Activated T-helper 2 cell treated with anti-CD3 and anti-CD28 coated beads, Interferon-gamma antibody, Interleukin-2, Interleukin-4, amounts not matched to agents 10 μg/mL and 5 μg/mL and 100 μg/mL, durations not matched to agents 14 hours and 24 hours and 36 hours (primary cell): Measurements from ENCODE around the gene NXF3. TPM values are rescaled to one million over a fixed set of nuclear protein-coding genes. Genes with fewer than 3 reads are reported as not detected.
"Not testable (repeated sequence)": the region's sequence is repeated elsewhere in the genome, so short reads cannot be mapped to it uniquely, and the experiment has no call there.

Experiments
- DNase-seq: peaks from one replicate; pipeline ENCODE4 v3.0.0; 2021; ENCODE audit warnings: low spot score
- H3K27ac Mint-ChIP-seq: one replicate; pipeline ENCODE4 v1.8.0; 2021; ENCODE audit warnings: mixed read lengths
- H3K27me3 Mint-ChIP-seq: one replicate; pipeline ENCODE4 v1.8.0; 2021; ENCODE audit warnings: low read depth, mixed read lengths
- H3K36me3 Mint-ChIP-seq: one replicate; pipeline ENCODE4 v1.8.0; 2021; ENCODE audit warnings: low read depth, mixed read lengths
- H3K4me1 Mint-ChIP-seq: one replicate; pipeline ENCODE4 v1.8.0; 2021; ENCODE audit warnings: low read depth, mixed read lengths
- H3K4me3 Mint-ChIP-seq: one replicate; pipeline ENCODE4 v1.8.0; 2021; ENCODE audit warnings: low read depth, mild to moderate bottlenecking, moderate library complexity, mixed read lengths
- H3K9me3 Mint-ChIP-seq: one replicate; pipeline ENCODE4 v1.8.0; 2021; ENCODE audit warnings: mixed read lengths
- intact Hi-C: fragments of 100-400 bp; cut with micrococcal nuclease; formaldehyde crosslinking; loops from one replicate; pipeline ENCODE4 v1.15.1; 2023
- total RNA-seq: library from RNA; stranded (reverse); gene quantifications from 2 replicates; pipeline ENCODE4 v1.2.3, GENCODE V29; 2022

NXF3 gene
- total RNA-seq, result not detected in 2 replicates

- Mint-ChIP-seq H3K9me3 (no peaks in the 10 kb centered on the region), H3K27ac (no peak within 1 kb of the TSS), H3K4me3 (no peak within 1 kb of the TSS), H3K36me3 (no peaks in the 10 kb centered on the region), H3K27me3 (no peaks in the 10 kb centered on the region), H3K4me1 (no peaks in the 10 kb centered on the region)
- DNase-seq, result no peak
- intact Hi-C loops, result no loop called here
These were observed at the start of gene NXF3 for GRCh38 chrX:103092942-103093341. TSS of gene NXF3 (minus strand) at chrX:103093143. CDS start at chrX:103093023, 120 bp downstream.

- H3K36me3 Mint-ChIP-seq, H3K4me1 Mint-ChIP-seq, H3K9me3 Mint-ChIP-seq, H3K27me3 Mint-ChIP-seq, H3K4me3 Mint-ChIP-seq, H3K27ac Mint-ChIP-seq, DNase-seq, intact Hi-C loops: not testable (repeated sequence)
These were observed 43.6 kb upstream of the NXF3 start for GRCh38 chrX:103136528-103136927.

GRCh38 chrX:103124284-103124683 lies 31.3 kb upstream of the NXF3 start:
- H3K4me1 Mint-ChIP-seq, result peaks cover 9% of the 10 kb centered on the region
- no peak overlapping the region for H3K27ac Mint-ChIP-seq
- no peaks in the 10 kb centered on the region for H3K36me3 Mint-ChIP-seq
- H3K9me3 Mint-ChIP-seq, result no peaks in the 10 kb centered on the region
- no peak for DNase-seq
- H3K27me3 Mint-ChIP-seq, result no peaks in the 10 kb centered on the region
- no peak overlapping the region for H3K4me3 Mint-ChIP-seq
- intact Hi-C loops, result no loop called here

- no peaks in the 10 kb centered on the region for H3K9me3 Mint-ChIP-seq
- no peak overlapping the region for H3K27ac Mint-ChIP-seq
These were observed 27.8 kb upstream of the NXF3 start for GRCh38 chrX:103120748-103121147.

GRCh38 chrX:103116970-103117369 lies 24.0 kb upstream of the NXF3 start:
- DNase-seq, H3K27me3 Mint-ChIP-seq, intact Hi-C loops, H3K27ac Mint-ChIP-seq, H3K4me1 Mint-ChIP-seq, H3K9me3 Mint-ChIP-seq, H3K36me3 Mint-ChIP-seq, H3K4me3 Mint-ChIP-seq: not testable (repeated sequence)

More at GRCh38 chrX:103120748-103121147, 27.8 kb upstream of the NXF3 start:
- H3K36me3 Mint-ChIP-seq, result no peaks in the 10 kb centered on the region
- DNase-seq, result no peak
- H3K4me1 Mint-ChIP-seq, result no peaks in the 10 kb centered on the region
- no peaks in the 10 kb centered on the region for H3K27me3 Mint-ChIP-seq
- H3K4me3 Mint-ChIP-seq, result no peak overlapping the region
- intact Hi-C loops, result no loop called here

- DNase-seq, H3K27me3 Mint-ChIP-seq, H3K4me1 Mint-ChIP-seq, H3K9me3 Mint-ChIP-seq, H3K36me3 Mint-ChIP-seq, H3K27ac Mint-ChIP-seq, H3K4me3 Mint-ChIP-seq, intact Hi-C loops: not testable (repeated sequence)
These were observed 16.6 kb upstream of the NXF3 start for GRCh38 chrX:103109497-103109896.

GRCh38 chrX:103107836-103108235 lies 14.9 kb upstream of the NXF3 start:
- Mint-ChIP-seq H3K9me3 (peaks cover 7% of the 10 kb centered on the region), H3K4me1 (no peaks in the 10 kb centered on the region), H3K4me3 (no peak overlapping the region), H3K36me3 (no peaks in the 10 kb centered on the region), H3K27ac (no peak overlapping the region), H3K27me3 (no peaks in the 10 kb centered on the region)
- intact Hi-C loops, result no loop called here
- DNase-seq, result no peak

GRCh38 chrX:103107227-103107737 lies 14.3 kb upstream of the NXF3 start:
- H3K4me3 Mint-ChIP-seq, H3K36me3 Mint-ChIP-seq, H3K4me1 Mint-ChIP-seq, intact Hi-C loops, H3K9me3 Mint-ChIP-seq, DNase-seq, H3K27ac Mint-ChIP-seq, H3K27me3 Mint-ChIP-seq: not testable (repeated sequence)

- H3K36me3 Mint-ChIP-seq, H3K9me3 Mint-ChIP-seq, H3K4me1 Mint-ChIP-seq, intact Hi-C loops, H3K27me3 Mint-ChIP-seq, DNase-seq, H3K27ac Mint-ChIP-seq, H3K4me3 Mint-ChIP-seq: not testable (repeated sequence)
These were observed 11.4 kb upstream of the NXF3 start for GRCh38 chrX:103104370-103104769.

GRCh38 chrX:103103866-103104265 lies 10.9 kb upstream of the NXF3 start:
- H3K36me3 Mint-ChIP-seq, H3K4me3 Mint-ChIP-seq, H3K27ac Mint-ChIP-seq, H3K9me3 Mint-ChIP-seq, DNase-seq, intact Hi-C loops, H3K27me3 Mint-ChIP-seq, H3K4me1 Mint-ChIP-seq: not testable (repeated sequence)

- H3K27me3 Mint-ChIP-seq, result no peaks in the 10 kb centered on the region
- no peak for DNase-seq
- H3K9me3 Mint-ChIP-seq, result no peaks in the 10 kb centered on the region
- H3K36me3 Mint-ChIP-seq, result no peaks in the 10 kb centered on the region
- no peak overlapping the region for H3K27ac Mint-ChIP-seq
- H3K4me3 Mint-ChIP-seq, result no peak overlapping the region
- H3K4me1 Mint-ChIP-seq, result no peaks in the 10 kb centered on the region
- intact Hi-C loops, result no loop called here
These were observed 8.5 kb upstream of the NXF3 start for GRCh38 chrX:103101299-103102042.

GRCh38 chrX:103100484-103100883 lies 7.5 kb upstream of the NXF3 start:
- Mint-ChIP-seq H3K4me1 (no peaks in the 10 kb centered on the region), H3K27ac (no peak overlapping the region), H3K36me3 (no peaks in the 10 kb centered on the region), H3K9me3 (no peaks in the 10 kb centered on the region), H3K27me3 (no peaks in the 10 kb centered on the region), H3K4me3 (no peak overlapping the region)
- intact Hi-C loops, result no loop called here
- DNase-seq, result no peak

- intact Hi-C loops, result no loop called here
- no peak overlapping the region for H3K4me3 Mint-ChIP-seq
- no peaks in the 10 kb centered on the region for H3K36me3 Mint-ChIP-seq
- no peak for DNase-seq
- no peaks in the 10 kb centered on the region for H3K27me3 Mint-ChIP-seq
- no peaks in the 10 kb centered on the region for H3K9me3 Mint-ChIP-seq
- no peak overlapping the region for H3K27ac Mint-ChIP-seq
- no peaks in the 10 kb centered on the region for H3K4me1 Mint-ChIP-seq
These were observed 6.7 kb upstream of the NXF3 start for GRCh38 chrX:103099691-103100090.
